OCI-LY1 (cell line): Measurements from ENCODE around the gene SORBS1.

ENCODE experiments used
- EZH2 ChIP-seq: fragments of 200-600 bp; sonication (generic), shearing (Covaris generic); IDR thresholded peaks from 2 replicates; pipeline ENCODE4 v1.8.0; 2017; ENCODE audit warnings: borderline replicate concordance, mixed run types, mild to moderate bottlenecking, antibody characterized with exemption, low read length, moderate library complexity, mixed read lengths
- TF ChIP-seq, protein P1 (sequence below): fragments of 200-600 bp; sonication (generic), shearing (Covaris generic); IDR thresholded peaks from 2 replicates; pipeline ENCODE4 v1.5.1; 2017; ENCODE audit warnings: mild to moderate bottlenecking, antibody characterized with exemption, low read length, moderate library complexity, mixed read lengths

DNA sequence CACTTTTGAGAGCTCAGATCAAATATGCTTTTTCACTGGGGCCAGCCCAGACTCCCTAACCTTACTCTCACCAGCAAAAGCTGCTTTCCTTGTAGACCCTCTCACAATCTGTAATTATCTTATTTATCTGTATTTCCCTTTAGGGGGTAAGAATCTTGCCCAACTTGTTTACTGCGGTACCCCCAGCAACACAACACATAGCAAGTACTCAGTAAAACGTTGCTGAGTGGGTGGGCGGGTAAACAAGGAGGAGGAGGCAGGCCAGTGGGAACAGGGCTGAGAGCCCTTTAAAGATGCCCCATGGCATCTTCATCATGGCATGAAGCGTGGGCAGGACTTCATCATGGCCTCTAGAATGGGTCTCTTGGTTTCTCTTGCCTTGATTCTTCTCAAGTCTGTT, 64.2 kb downstream of the SORBS1 start:
- TF ChIP-seq, protein P1, sequence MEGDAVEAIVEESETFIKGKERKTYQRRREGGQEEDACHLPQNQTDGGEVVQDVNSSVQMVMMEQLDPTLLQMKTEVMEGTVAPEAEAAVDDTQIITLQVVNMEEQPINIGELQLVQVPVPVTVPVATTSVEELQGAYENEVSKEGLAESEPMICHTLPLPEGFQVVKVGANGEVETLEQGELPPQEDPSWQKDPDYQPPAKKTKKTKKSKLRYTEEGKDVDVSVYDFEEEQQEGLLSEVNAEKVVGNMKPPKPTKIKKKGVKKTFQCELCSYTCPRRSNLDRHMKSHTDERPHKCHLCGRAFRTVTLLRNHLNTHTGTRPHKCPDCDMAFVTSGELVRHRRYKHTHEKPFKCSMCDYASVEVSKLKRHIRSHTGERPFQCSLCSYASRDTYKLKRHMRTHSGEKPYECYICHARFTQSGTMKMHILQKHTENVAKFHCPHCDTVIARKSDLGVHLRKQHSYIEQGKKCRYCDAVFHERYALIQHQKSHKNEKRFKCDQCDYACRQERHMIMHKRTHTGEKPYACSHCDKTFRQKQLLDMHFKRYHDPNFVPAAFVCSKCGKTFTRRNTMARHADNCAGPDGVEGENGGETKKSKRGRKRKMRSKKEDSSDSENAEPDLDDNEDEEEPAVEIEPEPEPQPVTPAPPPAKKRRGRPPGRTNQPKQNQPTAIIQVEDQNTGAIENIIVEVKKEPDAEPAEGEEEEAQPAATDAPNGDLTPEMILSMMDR = no peak
- TF ChIP-seq EZH2 = no peak
